ENCODE data around the gene MANEAL.

The MANEAL gene

GRCh38 chr1:37764888-37765441 is 28.7 kb upstream of the MANEAL start, which contains the start of gene EPHA10 (continued):
- TF ChIP-seq ZNF660 (tag by site-specific recombination; IDR thresholded peaks at IDR 0.05) (no peak), ZNF596 (tag by site-specific recombination; IDR thresholded peaks at IDR 0.05) (no peak)

- no peak overlapping the region for H3K27ac ChIP-seq (ENCODE audit: extremely low read depth, low read depth, low read length)
- POLR2A ChIA-PET, result interaction anchor here (1.1 to 2.1 kb wide), 3 partner anchors 42 to 202 kb away, joined by 3 to 9 read pairs (median 5); partner anchors contain the start of genes C1orf122, CDCA8 and YRDC
- H3K9me3 ChIP-seq (ENCODE audit: control insufficient read depth, insufficient read depth, low read depth, low read length), result no peaks in the 10 kb centered on the region
- H3K4me3 ChIP-seq (ENCODE audit: low read depth, low read length), result no peak overlapping the region; the same call in 1 of the 2 replicates
- CTCF ChIA-PET, result interaction anchor here (0.5 to 1.0 kb wide), 8 partner anchors 8 to 327 kb away, joined by 3 to 4 read pairs (median 4); no protein-coding TSS in a partner anchor
- no peaks in the 10 kb centered on the region for H3K4me1 ChIP-seq (ENCODE audit: control insufficient read depth, insufficient read depth, low read length)
- no peaks in the 10 kb centered on the region for H3K36me3 ChIP-seq (ENCODE audit: control insufficient read depth in 2 of 2, insufficient read depth in 1 of 2, low read length in 2 of 2)
- TF ChIP-seq ATF2 (tag by site-specific recombination; IDR thresholded peaks at IDR 0.05; ENCODE audit: low read depth) (no peak), PRDM10 (tag by site-specific recombination; IDR thresholded peaks at IDR 0.05) (peak; percentile 99), PRDM4 (tag by site-specific recombination; IDR thresholded peaks at IDR 0.05) (no peak), ZNF169 (tag by site-specific recombination; IDR thresholded peaks at IDR 0.05) (no peak), REST (tag by site-specific recombination; IDR thresholded peaks at IDR 0.05) (no peak), KLF9 (tag by site-specific recombination; IDR thresholded peaks at IDR 0.05; ENCODE audit: low read depth) (peak; percentile 14), ZNF335 (tag by site-specific recombination; conservative IDR thresholded peaks at IDR 0.05) (peak; percentile 88), ZFHX2 (tag by site-specific recombination; conservative IDR thresholded peaks at IDR 0.05) (peak; percentile 71), ZSCAN18 (tag by site-specific recombination; IDR thresholded peaks at IDR 0.05) (no peak), ZNF510 (tag by site-specific recombination; IDR thresholded peaks at IDR 0.05; ENCODE audit: insufficient replicate concordance) (no peak), ZNF223 (tag by site-specific recombination; IDR thresholded peaks at IDR 0.05) (no peak), ELK4 (IDR thresholded peaks at IDR 0.05; ENCODE audit: borderline replicate concordance, low read depth, low read length) (no peak), ZNF692 (tag by site-specific recombination; IDR thresholded peaks at IDR 0.05) (peak; percentile 52; the same call in 1 of the 2 replicates)
These were observed 27.6 kb upstream of the MANEAL start for GRCh38 chr1:37765916-37766664.
